Measurements from ENCODE around the gene SLIT3.

DNA sequence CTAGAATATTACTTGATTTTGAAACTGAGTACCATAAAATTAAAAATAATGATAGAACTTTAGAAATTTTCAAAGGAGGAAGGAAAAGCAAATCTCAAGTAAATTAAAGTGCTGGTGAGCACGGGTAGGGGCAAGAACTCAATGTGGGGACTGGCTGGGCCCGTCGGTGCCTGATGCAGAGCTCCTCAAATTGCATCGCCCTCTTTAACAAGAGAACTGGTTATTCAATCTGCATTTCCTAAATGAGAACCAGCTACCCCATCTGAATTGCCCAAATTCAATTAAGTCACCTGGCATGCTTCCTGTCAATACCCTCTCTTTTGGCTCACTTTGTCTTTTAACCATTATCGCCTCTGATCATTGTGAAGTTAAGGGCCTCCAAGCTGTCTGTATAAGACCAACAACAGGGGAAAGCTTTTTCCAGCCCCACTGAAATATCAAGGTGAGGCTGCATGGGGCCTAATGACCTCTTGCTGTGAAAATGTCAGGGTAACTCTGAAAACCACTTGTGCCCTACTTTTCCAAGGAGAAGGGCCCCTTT is 316.7 kb downstream of the SLIT3 start:
- TF ChIP-seq CTCF (IDR thresholded peaks at IDR 0.05; ENCODE audit: poor library complexity) (no peak), EZH2 (IDR thresholded peaks at IDR 0.05; ENCODE audit: borderline replicate concordance) (no peak)
